Type B pancreatic cell (in vitro differentiated cells): ENCODE data around the gene LCN1. TPM values are rescaled to one million over a fixed set of nuclear protein-coding genes. Genes with fewer than 3 reads are reported as not detected.

Source experiments
- DNase-seq: peaks from one replicate; pipeline ENCODE4 v3.0.0; 2021; ENCODE audit warnings: mixed read lengths; ENCODE audit not compliant: unreplicated experiment; ENCODE audit errors: extremely low spot score
- H3K27ac Mint-ChIP-seq: 2 replicates; pipeline ENCODE4 v1.8.0; 2021; ENCODE audit warnings: mild to moderate bottlenecking, mixed read lengths
- H3K27me3 Mint-ChIP-seq: 2 replicates; pipeline ENCODE4 v1.8.0; 2021; ENCODE audit warnings: mixed read lengths
- H3K36me3 Mint-ChIP-seq: 2 replicates; pipeline ENCODE4 v1.8.0; 2021; ENCODE audit warnings: mixed read lengths
- H3K4me1 Mint-ChIP-seq: one replicate; pipeline ENCODE4 v1.8.0; 2021; ENCODE audit warnings: mixed read lengths; ENCODE audit not compliant: unreplicated experiment
- H3K4me3 Mint-ChIP-seq: 2 replicates; pipeline ENCODE4 v1.8.0; 2021; ENCODE audit warnings: mild to moderate bottlenecking, mixed read lengths
- H3K9me3 Mint-ChIP-seq: 2 replicates; pipeline ENCODE4 v1.8.0; 2021; ENCODE audit warnings: mixed read lengths
- total RNA-seq: library from RNA; stranded (reverse); gene quantifications from 2 replicates; pipeline ENCODE4 v1.2.1, GENCODE V29; 2021; ENCODE audit warnings: low replicate concordance
- TF ChIP-seq, protein P1 (sequence below): fragments of 200-600 bp; sonication (generic); conservative IDR thresholded peaks from 2 replicates; pipeline ENCODE4 v1.5.0; 2021; ENCODE audit warnings: antibody characterized with exemption, mild to moderate bottlenecking

LCN1 gene
- total RNA-seq, 1 donor from 2014 or later, result not detected

DNA sequence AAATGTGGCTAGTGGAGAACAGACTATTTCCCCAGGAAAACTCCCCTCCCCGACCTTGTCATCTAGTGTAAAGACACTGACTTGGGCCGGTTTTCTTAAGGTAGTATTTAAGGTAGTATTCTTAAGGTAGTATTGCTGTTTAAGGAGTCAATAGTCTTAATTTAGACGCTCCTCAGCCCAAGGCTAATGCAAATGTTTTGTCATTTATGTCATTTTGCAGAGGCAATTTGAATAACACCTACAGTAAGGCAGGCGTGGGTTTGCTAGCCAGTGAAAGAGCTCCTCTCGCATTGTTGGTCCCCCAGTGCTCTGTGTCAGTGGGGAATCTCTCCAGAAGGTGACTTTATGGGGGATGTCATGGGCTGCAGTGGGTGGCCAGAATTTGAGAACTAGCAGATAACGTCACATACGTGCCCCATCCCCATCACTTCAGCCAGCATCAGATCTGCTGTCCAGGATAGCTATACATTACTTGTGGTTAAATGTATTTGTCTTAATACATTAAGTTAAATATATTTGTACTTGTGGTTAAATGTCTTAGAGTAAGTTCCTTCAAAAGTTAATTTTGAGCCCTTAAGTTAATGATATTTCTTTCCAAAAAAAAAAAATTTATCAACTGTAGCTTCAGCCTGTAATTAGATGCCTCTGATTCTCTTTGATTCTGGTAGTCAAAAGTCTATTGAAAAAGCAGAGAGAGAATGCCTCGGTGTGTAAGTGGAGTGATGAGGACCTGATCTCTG, 39.1 kb upstream of the LCN1 start:
- H3K4me3 Mint-ChIP-seq, result peak overlapping the region; percentile 61
- TF ChIP-seq, protein P1, sequence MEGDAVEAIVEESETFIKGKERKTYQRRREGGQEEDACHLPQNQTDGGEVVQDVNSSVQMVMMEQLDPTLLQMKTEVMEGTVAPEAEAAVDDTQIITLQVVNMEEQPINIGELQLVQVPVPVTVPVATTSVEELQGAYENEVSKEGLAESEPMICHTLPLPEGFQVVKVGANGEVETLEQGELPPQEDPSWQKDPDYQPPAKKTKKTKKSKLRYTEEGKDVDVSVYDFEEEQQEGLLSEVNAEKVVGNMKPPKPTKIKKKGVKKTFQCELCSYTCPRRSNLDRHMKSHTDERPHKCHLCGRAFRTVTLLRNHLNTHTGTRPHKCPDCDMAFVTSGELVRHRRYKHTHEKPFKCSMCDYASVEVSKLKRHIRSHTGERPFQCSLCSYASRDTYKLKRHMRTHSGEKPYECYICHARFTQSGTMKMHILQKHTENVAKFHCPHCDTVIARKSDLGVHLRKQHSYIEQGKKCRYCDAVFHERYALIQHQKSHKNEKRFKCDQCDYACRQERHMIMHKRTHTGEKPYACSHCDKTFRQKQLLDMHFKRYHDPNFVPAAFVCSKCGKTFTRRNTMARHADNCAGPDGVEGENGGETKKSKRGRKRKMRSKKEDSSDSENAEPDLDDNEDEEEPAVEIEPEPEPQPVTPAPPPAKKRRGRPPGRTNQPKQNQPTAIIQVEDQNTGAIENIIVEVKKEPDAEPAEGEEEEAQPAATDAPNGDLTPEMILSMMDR, result no peak
- H3K36me3 Mint-ChIP-seq, result no peaks in the 10 kb centered on the region
- no peaks in the 10 kb centered on the region for H3K27me3 Mint-ChIP-seq
- peaks cover 5% of the 10 kb centered on the region for H3K4me1 Mint-ChIP-seq
- DNase-seq, result no peak
- H3K27ac Mint-ChIP-seq, result no peak overlapping the region
- H3K9me3 Mint-ChIP-seq, result no peaks in the 10 kb centered on the region

DNA sequence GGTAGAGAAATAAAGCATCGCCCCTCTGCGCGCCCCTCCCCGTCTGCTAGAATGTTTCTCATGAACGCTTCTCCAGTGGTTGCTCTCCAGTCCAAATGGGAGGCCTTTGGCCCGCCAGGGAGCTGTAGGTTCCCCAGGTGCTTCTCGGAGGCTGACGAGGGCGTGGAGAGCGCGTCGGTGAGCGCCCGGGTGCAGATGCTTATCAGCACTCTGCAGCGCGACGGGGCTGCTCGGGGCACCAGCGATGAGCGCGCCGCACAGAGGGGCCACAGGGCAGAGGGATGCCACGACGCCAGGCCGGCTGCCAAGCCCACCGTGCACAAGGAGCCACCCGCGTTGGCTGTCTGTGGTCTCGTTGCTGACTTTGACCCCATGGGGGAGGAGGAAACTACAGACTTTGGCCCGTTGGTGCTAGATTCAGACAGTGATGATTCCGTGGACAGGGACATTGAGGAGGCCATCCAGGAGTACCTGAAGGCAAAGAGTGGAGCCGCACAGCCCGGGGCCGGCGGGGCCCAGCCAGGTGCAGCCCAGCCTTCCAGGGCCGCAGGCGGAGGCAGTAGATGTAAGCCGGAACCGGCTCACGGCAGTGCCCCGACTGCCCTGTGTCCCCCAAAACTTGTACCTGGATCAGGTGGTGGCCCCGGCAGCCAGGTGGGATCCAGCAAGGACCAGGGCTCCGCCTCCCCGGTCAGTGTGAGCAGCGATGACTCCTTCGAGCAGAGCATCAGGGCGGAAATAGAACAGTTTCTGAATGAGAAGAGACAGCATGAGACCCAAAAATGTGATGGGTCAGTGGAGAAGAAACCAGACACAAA, 36.6 kb upstream of the LCN1 start:
- Mint-ChIP-seq H3K4me3 (no peak overlapping the region), H3K4me1 (peaks cover 5% of the 10 kb centered on the region), H3K27me3 (no peaks in the 10 kb centered on the region), H3K36me3 (no peaks in the 10 kb centered on the region), H3K9me3 (no peaks in the 10 kb centered on the region), H3K27ac (no peak overlapping the region)
- TF ChIP-seq, protein P1, result no peak
- no peak for DNase-seq

GRCh38 chr9:135485385-135485784, 35.9 kb upstream of the LCN1 start:
- TF ChIP-seq, protein P1, result no peak
- no peaks in the 10 kb centered on the region for H3K9me3 Mint-ChIP-seq
- peaks cover 5% of the 10 kb centered on the region for H3K4me1 Mint-ChIP-seq
- no peaks in the 10 kb centered on the region for H3K27me3 Mint-ChIP-seq
- no peak overlapping the region for H3K27ac Mint-ChIP-seq
- no peaks in the 10 kb centered on the region for H3K36me3 Mint-ChIP-seq
- H3K4me3 Mint-ChIP-seq, result no peak overlapping the region
- no peak for DNase-seq

DNA sequence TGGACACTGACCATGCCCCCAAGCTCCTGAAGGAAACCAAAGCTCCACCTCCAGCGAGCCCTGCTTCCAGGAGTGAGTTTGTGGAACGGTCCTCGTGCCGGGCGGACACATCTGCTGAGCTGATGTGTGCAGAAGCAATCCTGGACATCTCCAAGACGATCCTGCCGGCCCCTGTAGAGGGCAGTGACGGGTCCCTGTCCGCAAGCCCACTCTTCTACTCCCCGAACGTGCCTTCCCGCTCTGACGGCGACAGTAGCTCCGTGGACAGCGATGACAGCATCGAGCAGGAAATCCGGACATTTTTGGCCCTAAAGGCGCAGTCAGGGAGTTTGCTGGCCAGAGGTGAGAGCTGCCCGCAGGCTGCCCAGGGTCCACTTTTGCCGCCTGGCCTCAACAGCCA, 35.4 kb upstream of the LCN1 start:
- TF ChIP-seq, protein P1, result no peak

DNA sequence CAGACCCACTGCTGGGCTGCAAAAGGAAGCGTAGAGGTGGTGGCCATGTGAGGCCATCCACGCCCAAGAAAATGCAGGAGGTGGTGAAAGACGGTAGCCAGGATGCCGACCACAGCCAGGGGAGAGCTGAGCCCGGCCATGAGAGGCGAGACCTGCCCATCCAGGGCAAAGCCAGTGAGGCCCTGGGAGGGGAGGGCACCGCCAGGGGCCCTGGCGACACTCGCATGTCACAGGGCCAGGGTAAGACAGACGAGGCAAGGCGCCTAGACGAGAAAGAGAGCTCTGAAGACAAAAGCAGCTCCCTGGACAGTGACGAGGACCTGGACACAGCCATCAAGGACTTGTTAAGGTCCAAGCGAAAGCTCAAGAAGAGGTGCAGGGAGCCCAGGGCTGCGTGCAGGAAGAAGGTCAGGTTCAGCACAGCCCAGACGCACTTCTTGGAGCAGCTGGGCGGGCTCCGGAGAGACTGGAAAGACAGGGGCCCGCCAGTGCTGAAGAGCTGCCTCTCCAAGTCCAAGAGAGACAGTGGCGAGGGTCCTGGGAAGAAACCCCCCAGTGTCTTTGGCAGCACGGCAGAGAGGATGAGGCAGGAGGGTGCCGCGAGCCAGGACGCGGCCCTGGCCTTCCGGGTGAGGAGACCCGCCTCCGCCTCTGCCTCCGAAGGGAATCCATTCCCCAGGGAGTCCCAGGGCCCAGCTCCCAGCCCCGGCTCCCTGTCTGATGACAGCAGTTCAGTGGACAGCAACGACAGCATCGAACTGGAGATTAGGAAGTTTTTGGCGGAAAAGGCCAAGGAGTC, 34.8 kb upstream of the LCN1 start:
- Mint-ChIP-seq H3K4me1 (peaks cover 5% of the 10 kb centered on the region), H3K27ac (no peak overlapping the region), H3K27me3 (no peaks in the 10 kb centered on the region), H3K9me3 (no peaks in the 10 kb centered on the region), H3K36me3 (no peaks in the 10 kb centered on the region), H3K4me3 (no peak overlapping the region)
- TF ChIP-seq, protein P1, result no peak
- DNase-seq, result no peak

More for the DNA sequence above, 35.4 kb upstream of the LCN1 start:
- H3K4me1 Mint-ChIP-seq, result peaks cover 5% of the 10 kb centered on the region
- no peak overlapping the region for H3K4me3 Mint-ChIP-seq
- H3K27ac Mint-ChIP-seq, result no peak overlapping the region
- H3K36me3 Mint-ChIP-seq, result no peaks in the 10 kb centered on the region
- DNase-seq, result no peak
- H3K9me3 Mint-ChIP-seq, result no peaks in the 10 kb centered on the region
- H3K27me3 Mint-ChIP-seq, result no peaks in the 10 kb centered on the region
